Ecto neural progenitor cell (in vitro differentiated cells): ENCODE data around the gene RFX4.
A peak's percentile ranks its signal among the peaks of the same experiment; 100 is the strongest.

Experiments used
- DNase-seq: peaks from one replicate; pipeline ENCODE4 v3.0.0-alpha.2; 2018; ENCODE audit warnings: low spot score

The RFX4 gene

DNA sequence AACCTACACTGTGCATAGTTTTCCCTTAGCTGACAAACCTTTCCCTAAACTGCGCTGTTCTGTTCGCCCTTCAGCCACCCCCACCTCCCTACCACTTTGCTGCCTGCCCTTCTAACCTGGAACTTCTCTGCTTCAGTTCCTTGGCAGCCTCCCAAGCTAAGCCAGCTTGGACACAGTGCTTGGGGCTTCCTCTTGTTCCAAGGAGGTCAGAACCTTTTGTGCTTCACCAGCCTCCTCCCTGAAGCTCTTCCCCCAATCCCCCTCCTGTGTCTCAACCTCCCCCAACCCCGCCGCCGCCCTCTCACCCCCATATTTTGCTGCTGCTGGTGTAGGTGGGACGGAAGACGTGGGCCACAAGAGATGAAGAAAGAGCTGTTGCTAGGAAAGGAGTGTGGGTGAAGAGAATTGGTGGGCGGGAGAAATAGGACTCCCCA, 183.6 kb downstream of the RFX4 start:
- DNase-seq = no peak

DNA sequence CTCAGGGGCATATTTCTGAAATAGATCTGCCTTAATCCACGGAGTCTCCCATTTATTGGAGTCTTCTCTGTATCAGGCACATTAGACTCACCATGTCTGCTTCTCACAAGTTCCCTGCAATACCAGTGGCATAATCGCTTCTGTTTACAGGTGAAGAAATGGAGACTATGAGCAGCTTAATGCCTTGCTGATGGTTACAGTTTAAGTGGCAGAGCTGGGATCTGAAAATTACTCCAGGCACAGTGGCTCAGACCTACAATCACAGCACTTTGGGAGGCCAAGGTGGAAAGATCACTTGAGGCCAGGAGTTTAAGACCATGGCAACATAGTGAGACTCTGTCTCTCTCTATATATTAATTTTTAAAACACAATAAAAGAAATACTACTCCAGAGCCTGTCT, 184.4 kb downstream of the RFX4 start:
- DNase-seq = no peak

DNA sequence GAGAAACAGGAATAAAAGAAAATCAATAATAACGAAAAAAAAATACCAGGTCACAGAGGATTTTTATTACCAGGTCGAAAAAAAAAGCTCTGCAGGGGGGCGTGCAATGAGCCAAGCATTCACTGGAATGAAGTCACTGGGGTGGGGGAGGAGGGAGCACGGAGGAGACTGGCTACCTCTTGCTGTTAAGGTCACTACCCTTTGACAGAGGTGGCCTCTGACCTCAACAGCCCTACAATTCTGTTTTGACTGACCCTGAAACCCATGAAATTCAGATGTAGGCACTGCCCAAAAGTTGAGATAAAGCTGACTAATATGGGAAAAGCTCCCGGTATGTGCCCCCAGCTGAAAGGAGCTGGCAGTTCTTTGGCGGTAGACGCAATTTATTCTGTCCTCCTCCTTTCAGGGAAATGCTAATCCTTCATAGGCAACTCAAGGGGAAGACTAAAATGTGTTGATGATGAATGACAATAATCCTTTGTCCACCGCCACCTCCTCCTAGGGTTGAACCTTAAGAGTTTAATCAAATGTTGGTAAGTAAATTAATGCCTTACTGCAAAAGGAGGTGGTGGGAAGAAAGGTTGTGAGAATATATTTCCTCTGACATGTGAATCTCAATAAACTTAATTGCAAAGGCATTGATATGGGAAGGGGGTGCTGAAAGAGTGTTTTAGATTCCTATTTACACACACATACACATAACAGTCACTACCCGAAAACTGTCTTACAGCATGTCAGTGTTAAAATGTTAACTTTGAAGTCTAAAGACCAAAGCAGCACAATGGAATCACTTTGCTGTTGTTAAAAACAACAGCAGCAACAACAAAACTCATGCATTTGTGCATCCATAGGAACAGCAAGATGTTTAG, 185.4 kb downstream of the RFX4 start:
- DNase-seq = peak; percentile 81

DNA sequence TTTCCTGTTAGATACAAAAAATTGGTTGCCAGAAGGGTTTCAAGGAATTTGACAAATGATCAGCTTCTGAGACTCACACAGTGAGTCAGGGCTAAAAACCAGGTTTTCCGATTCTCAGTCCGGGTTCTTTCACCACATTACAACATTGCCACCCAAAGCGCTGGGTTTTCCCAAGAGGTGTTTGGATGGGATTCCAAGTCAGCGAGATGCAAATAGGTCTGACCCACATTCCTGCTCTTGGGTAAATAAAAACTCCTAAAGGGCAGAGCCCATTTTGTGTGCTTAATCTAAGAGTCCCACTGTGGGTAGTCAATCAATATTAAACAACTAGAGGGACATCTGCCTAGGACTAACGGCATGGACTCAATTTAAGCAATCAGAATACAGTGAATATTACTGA, 186.3 kb downstream of the RFX4 start:
- DNase-seq = no peak

DNA sequence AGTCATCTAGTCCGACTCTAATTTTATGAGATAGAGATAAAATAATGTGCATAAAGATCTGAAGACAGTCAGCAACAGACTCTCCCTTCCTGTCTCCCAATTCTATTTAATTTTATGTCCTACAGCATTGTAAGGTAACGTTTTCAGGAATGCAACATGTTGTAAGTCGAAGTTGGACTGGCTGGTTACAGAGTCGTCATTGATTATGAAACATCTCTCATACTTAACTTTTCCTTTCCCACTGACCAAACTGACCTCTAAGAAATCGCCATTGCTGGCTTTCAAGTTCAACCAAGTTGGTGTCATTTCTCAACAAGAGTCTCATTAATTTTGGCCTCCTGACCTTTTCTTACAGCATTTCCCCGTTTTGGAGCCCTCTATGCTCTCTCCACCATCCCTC, 186.7 kb downstream of the RFX4 start:
- DNase-seq = no peak

DNA sequence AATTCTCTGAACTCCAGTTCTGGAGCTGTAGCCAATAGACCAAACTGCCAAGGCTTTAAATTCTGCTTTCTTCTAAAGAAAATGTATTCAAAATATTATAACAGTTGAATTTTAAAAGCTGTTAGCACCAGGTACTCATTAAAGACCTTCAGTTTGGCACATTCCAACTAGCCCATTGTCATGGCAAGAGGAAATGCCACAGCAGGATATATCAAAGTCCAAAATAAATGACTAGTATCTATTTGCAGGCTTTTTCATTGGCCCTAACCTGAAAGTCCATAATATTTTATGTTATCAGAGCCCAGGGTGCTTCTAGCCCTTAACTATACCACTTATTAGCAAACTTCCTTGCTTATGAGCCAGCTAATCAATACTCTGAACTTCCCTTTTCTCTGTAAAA, 188.6 kb downstream of the RFX4 start:
- DNase-seq = no peak

DNA sequence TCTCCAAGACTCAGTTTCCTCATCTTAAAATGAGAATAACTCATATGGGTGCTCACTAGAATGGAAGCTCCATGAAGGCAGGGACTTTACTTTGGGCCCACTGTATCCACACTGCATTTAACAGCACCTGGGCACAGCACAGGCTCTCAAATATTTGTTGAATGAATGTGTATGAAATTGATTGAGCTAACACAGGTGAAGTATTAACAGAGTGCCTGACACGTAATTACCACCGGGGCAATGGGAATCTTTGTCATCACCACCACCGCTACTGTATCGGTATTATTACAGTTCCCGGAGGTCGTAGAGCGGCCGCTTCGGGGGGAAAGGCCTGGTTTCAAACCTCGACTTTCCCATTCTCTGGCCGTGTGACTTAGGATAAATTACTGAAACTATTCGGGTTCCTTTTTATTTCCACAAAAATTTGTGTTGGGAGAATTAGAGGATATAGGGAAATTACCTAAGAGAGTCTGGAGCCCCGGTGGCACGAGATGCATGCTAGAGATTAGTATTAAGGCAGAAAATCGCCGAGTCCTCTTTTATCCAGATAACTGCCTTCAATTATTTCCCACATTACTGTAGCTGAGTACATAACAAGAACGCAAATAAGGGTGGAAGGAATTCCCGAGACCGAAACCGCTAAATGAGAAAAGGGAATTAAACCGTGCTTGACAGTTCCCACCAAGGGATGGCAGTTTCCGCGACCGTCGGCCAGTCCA, 190.6 kb downstream of the RFX4 start:
- DNase-seq = no peak

DNA sequence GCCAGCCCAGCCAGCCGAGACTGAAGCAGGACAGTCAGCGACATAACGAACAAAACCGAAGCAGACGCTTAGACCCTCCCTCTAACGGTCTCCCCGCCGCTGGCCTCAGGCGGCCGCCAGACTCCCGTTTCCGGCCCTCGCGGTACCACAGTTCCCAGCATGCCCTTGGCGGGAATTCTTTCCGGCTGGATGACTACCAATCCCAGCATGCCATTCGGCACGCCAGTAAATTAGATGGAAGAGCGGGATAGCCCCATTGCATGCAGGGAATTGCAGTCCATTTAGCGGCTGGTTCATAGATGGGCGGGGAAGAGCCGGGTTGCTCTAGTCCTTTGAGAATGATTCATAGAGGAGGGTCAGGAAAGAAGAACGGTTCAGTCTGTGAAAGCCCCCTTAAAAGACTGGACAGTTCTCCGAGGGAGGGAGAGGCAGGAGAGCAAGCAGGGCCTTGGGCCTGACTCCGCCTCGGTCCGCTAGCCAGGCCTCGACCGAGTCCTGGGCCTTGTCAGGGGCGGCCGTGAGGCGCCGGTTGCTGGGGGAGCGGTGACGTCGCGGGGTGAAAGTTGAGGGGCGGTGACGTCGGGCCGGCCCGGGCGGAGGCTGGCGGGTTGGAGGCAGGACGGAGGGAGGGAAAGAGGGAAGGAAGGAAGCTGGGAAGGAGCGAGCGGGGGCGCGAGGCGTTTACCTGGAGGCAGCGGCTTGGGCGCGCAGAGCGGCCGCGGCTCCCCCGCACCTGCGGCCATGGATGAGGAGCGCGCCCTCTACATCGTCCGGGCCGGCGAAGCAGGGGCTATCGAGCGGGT, 191.4 kb downstream of the RFX4 start, which contains the start of gene RIC8B:
Gene RIC8B (plus strand): TSS at position 678 of the 803 bp plus-strand sequence. CDS start 64 bp downstream, at position 742.
- peak; percentile 99 for DNase-seq

DNA sequence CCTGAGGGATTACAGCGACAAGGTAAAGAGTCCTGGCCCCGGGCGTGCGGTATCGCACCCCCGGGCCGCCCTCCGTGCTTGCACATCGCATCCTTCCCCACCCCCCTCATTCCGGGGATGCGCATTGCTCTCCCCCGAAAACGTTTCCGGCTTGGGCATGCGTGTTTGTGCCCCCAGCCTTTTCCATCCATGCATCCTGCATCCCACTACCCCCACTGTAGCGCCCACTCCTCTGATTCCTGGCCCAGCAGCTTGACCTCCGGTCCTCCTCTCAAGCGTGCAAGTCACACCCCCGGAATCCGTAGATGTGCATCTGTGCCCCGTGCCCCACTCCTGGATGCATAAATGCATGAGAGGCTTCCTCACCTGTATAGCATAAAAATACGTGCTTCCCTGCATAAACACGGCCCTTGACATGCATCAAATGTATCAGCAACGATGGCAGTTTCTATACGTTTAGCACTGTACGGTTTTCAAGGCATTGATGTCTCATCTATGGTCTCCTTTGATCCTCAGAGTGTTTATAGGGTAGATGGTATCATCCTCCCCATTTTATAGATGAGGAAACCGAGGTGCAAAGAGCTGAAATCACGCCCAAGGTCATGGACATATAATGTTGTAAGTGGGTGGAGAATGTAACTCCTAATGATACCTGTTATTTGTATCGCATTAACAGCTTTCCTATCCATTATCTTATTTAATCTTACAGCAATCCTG, 192.2 kb downstream of the RFX4 start:
- no peak for DNase-seq

DNA sequence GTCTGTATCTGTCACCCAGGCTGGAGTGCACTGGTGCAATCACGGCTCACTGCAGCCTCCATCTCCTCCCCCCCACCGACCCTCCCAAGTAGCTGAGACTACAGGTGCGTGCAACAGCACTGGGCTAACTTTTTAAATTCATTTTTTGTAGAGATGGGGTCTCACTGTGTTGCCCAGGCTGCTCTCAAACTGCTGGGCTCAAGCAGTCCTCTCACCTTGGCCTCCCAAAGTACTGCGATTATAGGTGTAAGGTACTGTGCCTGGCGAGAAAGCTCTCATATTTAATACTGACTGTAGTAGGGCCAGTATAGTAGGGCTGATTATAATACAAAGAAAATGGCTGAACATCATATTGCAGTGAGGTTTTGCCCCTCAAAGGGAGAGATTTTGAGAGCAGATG, 194.1 kb downstream of the RFX4 start:
- DNase-seq = no peak

DNA sequence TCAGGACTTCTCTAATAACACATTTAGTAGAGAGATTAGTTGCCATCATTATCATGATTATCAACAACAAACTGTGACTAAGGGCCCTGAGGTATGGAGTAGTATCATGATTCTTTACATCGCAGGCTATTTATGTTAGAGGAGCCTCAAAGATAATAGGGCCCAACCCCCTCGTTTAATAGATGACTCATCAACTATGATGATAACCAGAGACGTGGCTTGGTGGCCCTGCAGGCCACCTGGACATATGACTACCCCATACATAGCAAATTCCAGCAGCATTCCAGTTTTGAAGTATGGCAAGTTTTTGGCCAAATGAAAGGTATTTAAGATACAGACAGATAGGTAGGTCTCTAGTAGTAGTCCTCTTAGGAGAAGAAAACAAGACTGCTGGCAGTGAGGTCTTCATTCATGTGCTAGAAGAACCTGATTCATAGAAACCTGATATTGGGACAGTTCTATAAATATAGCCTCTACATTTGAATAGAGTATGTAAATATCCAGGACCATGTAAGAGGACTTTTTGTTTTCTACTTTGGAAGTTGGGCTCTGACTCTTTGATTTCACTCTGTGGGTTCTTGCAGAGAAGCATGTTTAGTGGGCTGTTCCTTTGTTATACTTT, 197.3 kb downstream of the RFX4 start:
- DNase-seq = no peak

DNA sequence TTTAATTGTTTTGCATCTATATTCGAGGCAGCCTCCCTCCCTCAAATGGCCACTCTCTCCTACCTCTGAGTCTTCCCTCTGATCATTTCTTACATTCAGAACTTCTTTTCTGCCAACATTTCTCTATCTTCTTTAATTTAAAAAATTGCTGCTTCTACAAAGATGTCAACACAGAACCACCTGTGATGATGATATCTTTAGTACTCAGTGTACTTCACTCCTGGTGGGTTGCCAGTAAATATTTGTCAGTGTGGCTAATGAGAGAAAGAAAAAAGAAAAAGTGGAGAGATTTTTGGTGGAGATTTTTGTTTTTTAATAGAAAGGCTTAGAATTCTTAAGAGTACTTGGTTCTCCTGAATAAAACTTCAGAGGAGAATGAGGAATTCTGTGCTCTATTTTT, 199.8 kb downstream of the RFX4 start:
- DNase-seq = no peak

DNA sequence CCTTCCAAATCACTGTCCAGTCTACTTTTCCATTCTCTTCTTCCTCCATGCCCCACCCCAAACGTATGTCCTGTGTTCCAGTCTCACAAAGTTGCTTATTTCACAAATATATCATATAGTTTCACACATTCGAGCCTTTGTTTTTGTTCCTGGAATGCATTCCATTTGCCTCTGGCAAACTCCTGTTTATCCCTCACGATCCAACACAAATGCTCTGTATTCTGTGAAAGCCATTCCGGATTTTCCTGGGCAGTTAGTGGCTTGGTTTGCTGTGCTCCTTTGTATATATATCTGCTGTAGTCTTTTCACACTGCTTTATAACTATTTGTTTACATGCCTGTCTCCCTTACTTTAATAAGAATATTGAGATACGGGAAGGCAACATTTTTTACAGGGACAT, 200.7 kb downstream of the RFX4 start:
- DNase-seq = no peak

DNA sequence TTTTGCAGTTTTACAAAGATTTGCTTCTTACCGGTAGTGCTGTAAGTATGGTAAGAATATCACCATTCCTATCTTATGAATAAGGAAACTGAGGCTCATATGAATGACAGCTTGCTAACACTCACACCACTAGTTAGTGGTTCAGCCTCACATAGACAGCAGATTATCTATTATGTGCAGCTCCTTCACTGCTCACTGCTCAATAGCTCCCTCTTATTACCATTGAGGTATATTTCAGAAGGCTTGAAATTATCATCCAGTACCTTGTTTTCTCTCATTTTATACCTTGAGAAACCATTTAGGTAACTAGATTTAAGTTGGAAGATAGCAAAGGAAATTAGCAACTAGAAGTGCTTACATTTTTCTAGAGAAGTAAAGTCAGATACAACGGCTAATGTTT, 207.2 kb downstream of the RFX4 start:
- no peak for DNase-seq

DNA sequence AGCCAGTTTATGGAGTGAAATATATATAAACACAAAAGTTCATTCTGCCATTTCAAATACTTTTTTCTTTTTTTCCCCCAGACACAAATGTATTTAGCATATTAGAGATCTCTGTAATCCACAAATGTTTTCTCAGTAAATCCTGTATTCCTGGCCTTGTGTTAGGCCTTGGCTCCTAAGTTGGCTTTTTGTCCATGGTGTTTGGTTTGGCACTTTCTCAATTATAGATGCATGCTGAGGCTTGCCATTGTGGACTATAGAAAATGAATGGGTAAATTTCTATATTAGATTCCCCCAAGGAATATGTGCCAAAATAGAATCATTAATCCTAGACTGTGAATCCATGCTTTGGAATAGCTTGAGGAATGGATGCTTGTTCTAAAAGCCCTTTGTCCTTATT, 208.7 kb downstream of the RFX4 start:
- DNase-seq = no peak

DNA sequence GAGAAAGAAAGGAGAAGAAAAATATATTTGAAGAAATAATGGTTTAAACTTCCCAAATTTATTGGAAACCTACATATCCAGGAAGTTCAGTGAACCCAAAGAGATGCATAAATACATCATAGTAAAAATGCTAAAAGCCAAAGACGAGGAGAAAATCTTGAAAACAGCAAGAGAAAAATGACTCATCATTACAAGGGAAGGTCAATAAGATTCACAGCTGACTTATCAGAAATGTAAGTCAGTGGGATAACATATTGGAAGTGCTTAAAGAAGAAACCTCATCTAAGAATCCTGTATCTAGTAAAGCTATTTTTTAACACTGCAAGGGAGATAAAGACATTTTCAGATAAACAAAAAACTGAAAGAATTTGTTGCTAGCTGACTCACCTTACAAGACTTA, 211.6 kb downstream of the RFX4 start:
- no peak for DNase-seq

DNA sequence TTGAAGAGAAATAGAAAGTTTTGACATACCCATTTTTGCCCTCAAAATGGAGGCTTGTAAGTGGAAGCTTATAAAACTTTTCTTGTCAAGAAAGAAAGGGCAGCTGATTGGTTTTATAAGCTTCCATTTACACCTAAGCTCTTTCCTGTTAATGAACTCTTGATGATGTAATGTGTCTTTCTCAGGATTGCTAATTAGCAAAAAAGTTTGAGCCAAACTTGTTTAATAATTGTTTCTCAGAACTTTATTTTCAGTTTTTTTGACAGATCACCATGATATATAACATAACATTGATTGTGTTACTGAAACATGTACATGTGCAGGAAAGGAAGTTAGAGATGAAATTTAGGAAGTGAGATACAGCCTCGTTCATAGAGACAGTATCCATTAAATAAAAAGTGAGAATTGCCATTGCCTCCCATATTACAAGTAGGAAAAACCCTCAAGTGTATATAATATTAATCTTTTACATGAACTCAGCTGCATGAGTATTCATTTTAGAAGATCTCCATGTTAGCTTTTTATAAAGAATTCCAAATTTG, 218.4 kb downstream of the RFX4 start:
- no peak for DNase-seq

DNA sequence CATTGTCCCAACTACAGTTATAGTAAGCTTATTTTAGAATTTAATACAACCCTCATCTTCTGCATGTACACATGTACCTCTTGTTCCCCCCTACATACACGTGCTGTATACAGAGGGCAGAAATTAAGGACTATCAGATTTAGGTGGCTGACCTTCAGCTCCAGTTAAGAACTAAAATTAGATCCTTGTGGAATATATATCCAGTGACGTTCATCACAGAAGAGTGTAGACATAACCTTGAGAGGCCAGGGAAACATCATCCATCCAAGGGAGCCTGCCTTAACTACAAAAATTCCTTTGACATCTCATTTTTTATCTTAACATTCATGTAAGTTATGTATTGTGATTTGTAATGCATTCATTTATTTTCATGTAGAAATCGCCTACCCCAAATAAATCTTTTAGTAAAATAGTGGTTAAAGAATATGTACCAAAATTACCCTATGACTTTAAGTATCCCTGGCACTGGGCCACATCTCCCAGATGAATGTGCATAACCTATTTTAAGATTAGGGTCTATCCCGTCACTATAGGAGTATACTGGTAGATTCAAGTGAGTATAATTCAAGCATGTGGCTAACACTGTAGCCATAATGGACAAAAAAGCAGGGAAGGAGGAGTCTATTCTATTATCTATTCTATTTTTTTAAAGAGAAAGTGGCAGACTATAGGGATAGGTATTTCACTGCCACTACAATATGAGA, 219.2 kb downstream of the RFX4 start:
- no peak for DNase-seq

DNA sequence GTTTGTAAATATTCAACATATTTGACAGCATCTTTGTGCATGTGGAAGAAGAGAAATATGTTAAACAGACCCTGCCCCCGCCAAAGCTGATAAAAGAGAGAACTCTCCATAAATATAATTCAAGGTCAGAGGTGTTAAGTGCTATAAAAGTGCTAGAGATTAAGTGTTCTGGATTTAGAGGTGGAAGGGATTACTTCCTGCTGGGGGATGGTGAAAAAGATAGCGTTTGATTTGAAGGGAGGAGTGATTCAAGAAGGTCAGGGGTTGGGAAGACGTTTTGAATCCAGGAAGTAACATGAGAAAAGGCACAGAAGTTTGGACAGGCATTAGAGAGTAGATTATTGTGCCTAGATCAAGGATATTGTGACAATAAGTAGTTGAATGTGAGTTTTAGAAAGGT, 221.9 kb downstream of the RFX4 start:
- no peak for DNase-seq
